ENCODE measurements around the gene ERBB4.

Gene ERBB4

GRCh38 chr2:211503198-211503597 lies 1035.4 kb downstream of the ERBB4 start:
- DNase-seq: no peak

GRCh38 chr2:211498551-211499205 lies 1039.9 kb downstream of the ERBB4 start:
- DNase-seq: no peak

- DNase-seq: no peak
Observed at GRCh38 chr2:211495339-211495738, 1043.3 kb downstream of the ERBB4 start.

GRCh38 chr2:211494536-211494935 lies 1044.1 kb downstream of the ERBB4 start:
- no peak for DNase-seq

GRCh38 chr2:211494085-211494484 lies 1044.5 kb downstream of the ERBB4 start:
- no peak for DNase-seq

GRCh38 chr2:211487733-211488132 lies 1050.9 kb downstream of the ERBB4 start:
- DNase-seq: no peak

- DNase-seq: no peak
Observed at GRCh38 chr2:211479536-211480150, 1059.0 kb downstream of the ERBB4 start.

- DNase-seq: no peak
Observed at GRCh38 chr2:211477537-211478275, 1060.9 kb downstream of the ERBB4 start.

- DNase-seq: no peak
Observed at GRCh38 chr2:211473116-211473515, 1065.5 kb downstream of the ERBB4 start.

- no peak for DNase-seq
Observed at GRCh38 chr2:211469664-211470059, 1068.9 kb downstream of the ERBB4 start.

- no peak for DNase-seq
Observed at GRCh38 chr2:211468877-211469663, 1069.5 kb downstream of the ERBB4 start.

- no peak for DNase-seq
Observed at GRCh38 chr2:211468217-211468616, 1070.4 kb downstream of the ERBB4 start.

- no peak for DNase-seq
Observed at GRCh38 chr2:211463397-211463796, 1075.2 kb downstream of the ERBB4 start.

GRCh38 chr2:211458974-211459373 lies 1079.6 kb downstream of the ERBB4 start:
- DNase-seq: no peak

- DNase-seq: no peak
Observed at GRCh38 chr2:211457325-211457724, 1081.3 kb downstream of the ERBB4 start.

- no peak for DNase-seq
Observed at GRCh38 chr2:211455216-211455841, 1083.3 kb downstream of the ERBB4 start.

GRCh38 chr2:211454679-211455078 lies 1083.9 kb downstream of the ERBB4 start:
- no peak for DNase-seq

GRCh38 chr2:211453311-211453887 lies 1085.2 kb downstream of the ERBB4 start:
- DNase-seq: no peak

- no peak for DNase-seq
Observed at GRCh38 chr2:211451642-211452041, 1087.0 kb downstream of the ERBB4 start.

- DNase-seq: no peak
Observed at GRCh38 chr2:211449819-211450218, 1088.8 kb downstream of the ERBB4 start.

GRCh38 chr2:211447548-211447947 lies 1091.1 kb downstream of the ERBB4 start:
- no peak for DNase-seq

- DNase-seq: no peak
Observed at GRCh38 chr2:211440107-211440506, 1098.5 kb downstream of the ERBB4 start.
